HepG2 (cell line): Measurements from ENCODE around the gene DZANK1. TPM values are rescaled to one million over a fixed set of nuclear protein-coding genes. Genes with fewer than 3 reads are reported as not detected.
A peak's percentile ranks its signal among the peaks of the same experiment; 100 is the strongest.

Experiments used
- BRCA1 ChIP-seq: sonication (generic); formaldehyde crosslinking; IDR thresholded peaks from 2 replicates; pipeline ENCODE4 v1.4.0; 2020; ENCODE audit warnings: missing genetic modification reagents
- JUN ChIP-seq: sonication (generic); formaldehyde crosslinking; IDR thresholded peaks from 2 replicates; pipeline ENCODE4 v1.4.0; 2020; ENCODE audit warnings: mild to moderate bottlenecking, missing genetic modification reagents
- NR2F1 ChIP-seq, 2 experiments: fragments of 450-650 bp in 1 of 2; formaldehyde crosslinking in 1 of 2; IDR thresholded peaks; 2 replicates each; pipeline versions ENCODE4 v1.5.0 to v1.6.1; 2016 to 2020; ENCODE audit warnings: mild to moderate bottlenecking in 1 of 2, missing compliant biosample characterization in 1 of 2, missing genetic modification reagents in 1 of 2, moderate library complexity in 1 of 2
- RFX5 ChIP-seq: IDR thresholded peaks from 2 replicates; pipeline ENCODE4 v1.6.1; 2011; ENCODE audit warnings: low read depth, low read length, improper control_type of control experiment
- RFXANK ChIP-seq: IDR thresholded peaks from 2 replicates; pipeline ENCODE4 v1.6.1; 2016
- SP2 ChIP-seq: sonication (generic); formaldehyde crosslinking; IDR thresholded peaks from 2 replicates; pipeline ENCODE4 v1.5.1; 2020; ENCODE audit warnings: mild to moderate bottlenecking, missing genetic modification reagents
- ZFP90 ChIP-seq: sonication (generic); formaldehyde crosslinking; IDR thresholded peaks from 2 replicates; pipeline ENCODE4 v1.8.0; 2022; ENCODE audit warnings: missing genetic modification reagents, mild to moderate bottlenecking, inconsistent platforms, borderline replicate concordance
- ZMYM2 ChIP-seq: sonication (generic); formaldehyde crosslinking; IDR thresholded peaks from 2 replicates; pipeline ENCODE4 v1.8.0; 2022; ENCODE audit warnings: mild to moderate bottlenecking, missing genetic modification reagents
- ZMYM4 ChIP-seq: sonication (generic); formaldehyde crosslinking; IDR thresholded peaks from 2 replicates; pipeline ENCODE4 v1.8.1; 2023; ENCODE audit warnings: mild to moderate bottlenecking, missing genetic modification reagents
- ZNF12 ChIP-seq: sonication (generic); formaldehyde crosslinking; IDR thresholded peaks from 2 replicates; pipeline ENCODE4 v1.5.0; 2020; ENCODE audit warnings: missing genetic modification reagents
- ZNF296 ChIP-seq: sonication (generic); formaldehyde crosslinking; conservative IDR thresholded peaks from 2 replicates; pipeline ENCODE4 v1.5.0; 2020; ENCODE audit warnings: mild to moderate bottlenecking, missing genetic modification reagents
- ZNF562 ChIP-seq: sonication (generic); formaldehyde crosslinking; IDR thresholded peaks from 2 replicates; pipeline ENCODE4 v1.8.0; 2022; ENCODE audit warnings: missing genetic modification reagents, borderline replicate concordance
- ZNF670 ChIP-seq: sonication (generic); formaldehyde crosslinking; IDR thresholded peaks from 2 replicates; pipeline ENCODE4 v1.8.0; 2022; ENCODE audit warnings: mild to moderate bottlenecking, missing genetic modification reagents, borderline replicate concordance
- ZNF776 ChIP-seq: sonication (generic); formaldehyde crosslinking; IDR thresholded peaks from 2 replicates; pipeline ENCODE4 v1.4.0; 2020; ENCODE audit warnings: mild to moderate bottlenecking, missing genetic modification reagents
- ZNF83 ChIP-seq: sonication (generic); formaldehyde crosslinking; IDR thresholded peaks from 2 replicates; pipeline ENCODE4 v1.4.0; 2020; ENCODE audit warnings: missing genetic modification reagents, mild to moderate bottlenecking, borderline replicate concordance
- polyA plus RNA-seq, 8 experiments: library from polyadenylated mRNA; depleted of rRNA in 3 of 8; stranded (reverse) in 7 of 8; unstranded in 1 of 8; fragments of >200 nt; fragmentation: Illumina TruSeq in 4 of 8; extraction: Trizol in 4 of 8; gene quantifications; 2 replicates each; pipeline versions ENCODE4 v1.2.1 to v1.2.3, GENCODE V29; 2011 to 2016; ENCODE audit warnings: low read depth in 4 of 8, missing spikeins in 1 of 8, mixed read lengths in 1 of 8; ENCODE audit not compliant: insufficient read depth in 1 of 8
- total RNA-seq, 5 experiments: library from RNA; depleted of rRNA; stranded (reverse); fragments of >200 nt; fragmentation: Illumina TruSeq; extraction: Trizol; gene quantifications; 2 replicates each; pipeline ENCODE4 v1.2.3, GENCODE V29; 2016; ENCODE audit warnings: low read depth in 1 of 5
- TF ChIP-seq, protein P1 (sequence below): sonication (generic); formaldehyde crosslinking; IDR thresholded peaks from 2 replicates; pipeline ENCODE4 v1.4.0; 2020; ENCODE audit warnings: missing genetic modification reagents, mild to moderate bottlenecking, borderline replicate concordance
- TF ChIP-seq, protein P2 (sequence below): sonication (generic); formaldehyde crosslinking; IDR thresholded peaks from 2 replicates; pipeline ENCODE4 v1.4.0; 2020; ENCODE audit warnings: missing genetic modification reagents
- TF ChIP-seq, protein P3 (sequence below): IDR thresholded peaks from 2 replicates; pipeline ENCODE4 v1.6.1; 2016; ENCODE audit warnings: control low read depth
- TF ChIP-seq, protein P4 (sequence below): sonication (generic); formaldehyde crosslinking; IDR thresholded peaks from 2 replicates; pipeline ENCODE4 v1.8.0; 2023; ENCODE audit warnings: mild to moderate bottlenecking, missing genetic modification reagents
- TF ChIP-seq, protein P5 (sequence below): sonication (generic); formaldehyde crosslinking; conservative IDR thresholded peaks from 2 replicates; pipeline ENCODE4 v1.4.0; 2020; ENCODE audit warnings: missing genetic modification reagents

Gene DZANK1
- total and polyA plus RNA-seq, 2 of the 13 experiments (the other 11 are each of a cell fraction or from before 2014, with no cell fraction given), result 1.6 to 3.2 TPM

DNA sequence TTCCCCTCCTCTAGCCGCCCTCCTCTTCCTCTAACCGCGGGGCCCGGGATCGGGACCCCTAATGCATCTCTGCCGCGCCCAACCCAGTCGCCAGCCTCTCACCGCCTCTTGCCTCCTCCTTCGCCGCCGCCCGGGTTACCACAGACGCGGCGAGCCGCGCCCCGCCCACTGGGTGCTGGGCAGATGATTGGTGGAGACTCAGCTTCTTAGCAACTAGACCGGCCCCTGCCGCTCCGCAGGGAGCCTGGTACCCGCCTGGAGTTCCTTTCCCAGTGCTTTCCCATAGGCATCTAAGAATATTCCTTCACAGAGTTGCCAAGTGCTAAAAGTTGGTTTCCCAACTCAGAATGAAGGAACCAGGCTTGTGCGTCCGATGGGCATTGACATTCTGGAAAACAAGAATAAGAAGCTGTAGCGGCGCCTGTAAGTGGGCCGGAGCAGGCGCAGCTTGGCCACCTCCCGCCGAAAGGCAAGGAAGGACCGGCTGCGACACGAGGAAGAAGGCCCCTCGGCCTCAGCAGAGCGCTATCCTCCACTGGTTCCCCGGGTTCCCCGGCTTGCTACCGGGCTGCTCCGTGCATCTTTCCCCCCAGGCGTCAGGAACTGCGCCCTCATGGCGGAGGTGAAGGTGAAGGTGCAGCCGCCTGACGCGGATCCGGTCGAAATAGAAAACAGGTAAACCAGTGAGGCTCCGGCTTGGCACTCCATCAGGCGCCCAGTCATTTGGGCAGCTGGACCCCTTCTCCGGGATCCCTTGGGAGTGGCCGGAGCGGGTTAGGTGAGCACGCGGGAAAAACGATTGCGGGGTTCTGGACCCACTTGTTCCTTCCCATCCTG is at the start of gene DZANK1, which contains the start of gene POLR3F (continued):
- TF ChIP-seq, protein P1, sequence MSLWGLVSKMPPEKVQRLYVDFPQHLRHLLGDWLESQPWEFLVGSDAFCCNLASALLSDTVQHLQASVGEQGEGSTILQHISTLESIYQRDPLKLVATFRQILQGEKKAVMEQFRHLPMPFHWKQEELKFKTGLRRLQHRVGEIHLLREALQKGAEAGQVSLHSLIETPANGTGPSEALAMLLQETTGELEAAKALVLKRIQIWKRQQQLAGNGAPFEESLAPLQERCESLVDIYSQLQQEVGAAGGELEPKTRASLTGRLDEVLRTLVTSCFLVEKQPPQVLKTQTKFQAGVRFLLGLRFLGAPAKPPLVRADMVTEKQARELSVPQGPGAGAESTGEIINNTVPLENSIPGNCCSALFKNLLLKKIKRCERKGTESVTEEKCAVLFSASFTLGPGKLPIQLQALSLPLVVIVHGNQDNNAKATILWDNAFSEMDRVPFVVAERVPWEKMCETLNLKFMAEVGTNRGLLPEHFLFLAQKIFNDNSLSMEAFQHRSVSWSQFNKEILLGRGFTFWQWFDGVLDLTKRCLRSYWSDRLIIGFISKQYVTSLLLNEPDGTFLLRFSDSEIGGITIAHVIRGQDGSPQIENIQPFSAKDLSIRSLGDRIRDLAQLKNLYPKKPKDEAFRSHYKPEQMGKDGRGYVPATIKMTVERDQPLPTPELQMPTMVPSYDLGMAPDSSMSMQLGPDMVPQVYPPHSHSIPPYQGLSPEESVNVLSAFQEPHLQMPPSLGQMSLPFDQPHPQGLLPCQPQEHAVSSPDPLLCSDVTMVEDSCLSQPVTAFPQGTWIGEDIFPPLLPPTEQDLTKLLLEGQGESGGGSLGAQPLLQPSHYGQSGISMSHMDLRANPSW (CRISPR knock-in tag), result no peak; the same call in 1 of the 2 replicates
- TF ChIP-seq BRCA1 (CRISPR knock-in tag) (peak; percentile 78; the same call in 1 of the 2 replicates), ZNF776 (no peak; the same call in 1 of the 2 replicates), ZMYM4 (CRISPR knock-in tag) (peak; percentile 76; the same call in 1 of the 2 replicates), ZMYM2 (CRISPR knock-in tag) (no peak), RFXANK (peak; percentile 89; the same call in 1 of the 2 replicates), RFX5 (no peak; the same call in 1 of the 2 replicates), ZNF83 (CRISPR knock-in tag) (no peak; the same call in 1 of the 2 replicates), ZFP90 (CRISPR knock-in tag) (peak; percentile 72), ZNF12 (CRISPR knock-in tag) (no peak; the same call in 1 of the 2 replicates), ZNF562 (no peak), SP2 (CRISPR knock-in tag) (peak; percentile 68), ZNF296 (CRISPR knock-in tag) (no peak), ZNF670 (CRISPR knock-in tag) (peak; percentile 54), NR2F1 (CRISPR knock-in tag; IDR thresholded peaks at IDR 0.05) (0 out of 4 replicates have a peak, but pooled peaks of 1 of the 2 experiments have one; percentile 7), JUN (CRISPR knock-in tag) (no peak)
- TF ChIP-seq, protein P2, sequence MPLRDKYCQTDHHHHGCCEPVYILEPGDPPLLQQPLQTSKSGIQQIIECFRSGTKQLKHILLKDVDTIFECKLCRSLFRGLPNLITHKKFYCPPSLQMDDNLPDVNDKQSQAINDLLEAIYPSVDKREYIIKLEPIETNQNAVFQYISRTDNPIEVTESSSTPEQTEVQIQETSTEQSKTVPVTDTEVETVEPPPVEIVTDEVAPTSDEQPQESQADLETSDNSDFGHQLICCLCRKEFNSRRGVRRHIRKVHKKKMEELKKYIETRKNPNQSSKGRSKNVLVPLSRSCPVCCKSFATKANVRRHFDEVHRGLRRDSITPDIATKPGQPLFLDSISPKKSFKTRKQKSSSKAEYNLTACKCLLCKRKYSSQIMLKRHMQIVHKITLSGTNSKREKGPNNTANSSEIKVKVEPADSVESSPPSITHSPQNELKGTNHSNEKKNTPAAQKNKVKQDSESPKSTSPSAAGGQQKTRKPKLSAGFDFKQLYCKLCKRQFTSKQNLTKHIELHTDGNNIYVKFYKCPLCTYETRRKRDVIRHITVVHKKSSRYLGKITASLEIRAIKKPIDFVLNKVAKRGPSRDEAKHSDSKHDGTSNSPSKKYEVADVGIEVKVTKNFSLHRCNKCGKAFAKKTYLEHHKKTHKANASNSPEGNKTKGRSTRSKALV (CRISPR knock-in tag), result peak; percentile 92
- TF ChIP-seq, protein P3, sequence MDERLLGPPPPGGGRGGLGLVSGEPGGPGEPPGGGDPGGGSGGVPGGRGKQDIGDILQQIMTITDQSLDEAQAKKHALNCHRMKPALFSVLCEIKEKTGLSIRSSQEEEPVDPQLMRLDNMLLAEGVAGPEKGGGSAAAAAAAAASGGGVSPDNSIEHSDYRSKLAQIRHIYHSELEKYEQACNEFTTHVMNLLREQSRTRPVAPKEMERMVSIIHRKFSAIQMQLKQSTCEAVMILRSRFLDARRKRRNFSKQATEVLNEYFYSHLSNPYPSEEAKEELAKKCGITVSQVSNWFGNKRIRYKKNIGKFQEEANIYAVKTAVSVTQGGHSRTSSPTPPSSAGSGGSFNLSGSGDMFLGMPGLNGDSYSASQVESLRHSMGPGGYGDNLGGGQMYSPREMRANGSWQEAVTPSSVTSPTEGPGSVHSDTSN (CRISPR knock-in tag), result no peak; the same call in 1 of the 2 replicates
- TF ChIP-seq, protein P4, sequence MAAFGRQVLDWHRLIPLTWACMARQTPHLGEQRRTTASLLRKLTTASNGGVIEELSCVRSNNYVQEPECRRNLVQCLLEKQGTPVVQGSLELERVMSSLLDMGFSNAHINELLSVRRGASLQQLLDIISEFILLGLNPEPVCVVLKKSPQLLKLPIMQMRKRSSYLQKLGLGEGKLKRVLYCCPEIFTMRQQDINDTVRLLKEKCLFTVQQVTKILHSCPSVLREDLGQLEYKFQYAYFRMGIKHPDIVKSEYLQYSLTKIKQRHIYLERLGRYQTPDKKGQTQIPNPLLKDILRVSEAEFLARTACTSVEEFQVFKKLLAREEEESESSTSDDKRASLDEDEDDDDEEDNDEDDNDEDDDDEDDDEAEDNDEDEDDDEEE (CRISPR knock-in tag), result peak; percentile 83; the same call in 1 of the 2 replicates
- TF ChIP-seq, protein P5, sequence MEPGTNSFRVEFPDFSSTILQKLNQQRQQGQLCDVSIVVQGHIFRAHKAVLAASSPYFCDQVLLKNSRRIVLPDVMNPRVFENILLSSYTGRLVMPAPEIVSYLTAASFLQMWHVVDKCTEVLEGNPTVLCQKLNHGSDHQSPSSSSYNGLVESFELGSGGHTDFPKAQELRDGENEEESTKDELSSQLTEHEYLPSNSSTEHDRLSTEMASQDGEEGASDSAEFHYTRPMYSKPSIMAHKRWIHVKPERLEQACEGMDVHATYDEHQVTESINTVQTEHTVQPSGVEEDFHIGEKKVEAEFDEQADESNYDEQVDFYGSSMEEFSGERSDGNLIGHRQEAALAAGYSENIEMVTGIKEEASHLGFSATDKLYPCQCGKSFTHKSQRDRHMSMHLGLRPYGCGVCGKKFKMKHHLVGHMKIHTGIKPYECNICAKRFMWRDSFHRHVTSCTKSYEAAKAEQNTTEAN, result 0 out of 2 replicates have a peak, but pooled peaks have one; percentile 18
